Liver (tissue), 9 donors: Measurements from ENCODE around the gene FUT9. TPM values are rescaled to one million over a fixed set of nuclear protein-coding genes. Genes with fewer than 3 reads are reported as not detected.

ENCODE experiments used
- DNase-seq: peaks from one replicate; pipeline ENCODE4 v3.0.0-alpha.2; 2017; ENCODE audit warnings: low spot score
- H3K27ac ChIP-seq, 2 donors: one replicate each; pipeline ENCODE4 v1.7.0; 2013; ENCODE audit warnings: inconsistent platforms in 2 of 2, low read length in 2 of 2, control low read depth in 1 of 2, low read depth in 1 of 2, mild to moderate bottlenecking in 1 of 2
- H3K27me3 ChIP-seq, 4 donors: one replicate each; pipeline versions ENCODE4 v1.6.1 to v1.7.0; 2013; ENCODE audit warnings: low read length in 3 of 4, inconsistent platforms in 1 of 4, mild to moderate bottlenecking in 1 of 4, moderate library complexity in 1 of 4; ENCODE audit not compliant: control insufficient read depth in 4 of 4, insufficient read depth in 4 of 4
- H3K36me3 ChIP-seq, 4 donors: one replicate each; pipeline versions ENCODE4 v1.6.1 to v1.7.0; 2013; ENCODE audit warnings: low read length in 3 of 4, mild to moderate bottlenecking in 3 of 4, low read depth in 1 of 4, moderate library complexity in 1 of 4; ENCODE audit not compliant: control insufficient read depth in 4 of 4, insufficient read depth in 3 of 4
- H3K4me1 ChIP-seq, 4 donors: one replicate each; pipeline versions ENCODE4 v1.6.1 to v1.7.0; 2013; ENCODE audit warnings: low read length in 3 of 4, mild to moderate bottlenecking in 3 of 4, moderate library complexity in 1 of 4; ENCODE audit not compliant: control insufficient read depth in 4 of 4, insufficient read depth in 4 of 4
- H3K4me3 ChIP-seq, 3 donors: one replicate each; pipeline versions ENCODE4 v1.6.1 to v1.7.0; 2013; ENCODE audit warnings: low read length in 3 of 3, control low read depth in 1 of 3, low read depth in 1 of 3, mild to moderate bottlenecking in 1 of 3
- H3K9ac ChIP-seq, 2 donors: one replicate each; pipeline ENCODE4 v1.7.0; 2013; ENCODE audit warnings: low read length in 2 of 2, mild to moderate bottlenecking in 2 of 2, moderate library complexity in 2 of 2, control low read depth in 1 of 2, low read depth in 1 of 2
- H3K9me3 ChIP-seq, 4 donors: one replicate each; pipeline versions ENCODE4 v1.6.1 to v1.7.0; 2013; ENCODE audit warnings: low read length in 3 of 4; ENCODE audit not compliant: control insufficient read depth in 4 of 4
- EGR1 ChIP-seq, 2 donors: IDR thresholded peaks; 2 replicates each; pipeline ENCODE4 v1.6.1; 2016 to 2018; ENCODE audit warnings: antibody characterized with exemption in 2 of 2, low read depth in 2 of 2
- FOXA1 ChIP-seq: IDR thresholded peaks from 2 replicates; pipeline ENCODE4 v1.6.1; 2016; ENCODE audit warnings: antibody characterized with exemption
- FOXA2 ChIP-seq: IDR thresholded peaks from 2 replicates; pipeline ENCODE4 v1.6.1; 2016; ENCODE audit warnings: antibody characterized with exemption
- GABPA ChIP-seq, 2 donors: IDR thresholded peaks in 1 of 2; conservative IDR thresholded peaks in 1 of 2; 2 replicates each; pipeline ENCODE4 v1.6.1; 2016; ENCODE audit warnings: antibody characterized with exemption in 2 of 2, mild to moderate bottlenecking in 1 of 2, moderate library complexity in 1 of 2
- HNF4A ChIP-seq, 2 donors: conservative IDR thresholded peaks; 2 replicates each; pipeline ENCODE4 v1.6.1; 2016; ENCODE audit warnings: antibody characterized with exemption in 2 of 2, mild to moderate bottlenecking in 2 of 2
- HNF4G ChIP-seq: IDR thresholded peaks from 2 replicates; pipeline ENCODE4 v1.6.1; 2016; ENCODE audit warnings: antibody characterized with exemption
- JUND ChIP-seq, 2 donors: IDR thresholded peaks; 2 replicates each; pipeline ENCODE4 v1.6.1; 2016; ENCODE audit warnings: antibody characterized with exemption in 2 of 2
- NR2F2 ChIP-seq: IDR thresholded peaks from 2 replicates; pipeline ENCODE4 v1.6.1; 2016; ENCODE audit warnings: antibody characterized with exemption
- RAD21 ChIP-seq, 2 donors: IDR thresholded peaks; 2 replicates each; pipeline ENCODE4 v1.6.1; 2016; ENCODE audit warnings: antibody characterized with exemption in 2 of 2, mild to moderate bottlenecking in 2 of 2
- REST ChIP-seq: IDR thresholded peaks from 2 replicates; pipeline ENCODE4 v1.6.1; 2016; ENCODE audit warnings: antibody characterized with exemption, mild to moderate bottlenecking
- RXRA ChIP-seq, 2 donors: IDR thresholded peaks; 2 replicates each; pipeline ENCODE4 v1.6.1; 2017 to 2018; ENCODE audit warnings: antibody characterized with exemption in 2 of 2, mild to moderate bottlenecking in 1 of 2
- SP1 ChIP-seq: IDR thresholded peaks from 2 replicates; pipeline ENCODE4 v1.6.1; 2018; ENCODE audit warnings: antibody characterized with exemption, mild to moderate bottlenecking
- TAF1 ChIP-seq: conservative IDR thresholded peaks from 2 replicates; pipeline ENCODE4 v1.6.1; 2016; ENCODE audit warnings: antibody characterized with exemption, mild to moderate bottlenecking
- YY1 ChIP-seq: IDR thresholded peaks from 2 replicates; pipeline ENCODE4 v1.6.1; 2016; ENCODE audit warnings: antibody characterized with exemption, mild to moderate bottlenecking
- WGBS: extraction: QIAGEN DNeasy Blood & Tissue Kit; methylation state at CpG from one replicate; pipeline ENCODE4 v1.1.7; 2013; 5-methylcytosine and 5-hydroxymethylcytosine counted together
- polyA plus RNA-seq, 2 donors: library from polyadenylated mRNA; stranded (reverse) in 1 of 2; unstranded in 1 of 2; fragments of 200-250 nt in 1 of 2; fragments of >200 nt in 1 of 2; fragmentation: Nextera tagmentation in 1 of 2; extraction: Ambion mirVana in 1 of 2; gene quantifications; one replicate each; pipeline versions ENCODE4 v1.2.1 to v1.2.3, GENCODE V29; 2013 to 2015
- total RNA-seq, 2 donors: library from RNA; depleted of rRNA; stranded (reverse); fragments of >200 nt; gene quantifications; one replicate each; pipeline ENCODE4 v1.2.3, GENCODE V29; 2014
- TF ChIP-seq, protein P1 (sequence below): IDR thresholded peaks from 2 replicates; pipeline ENCODE4 v1.6.1; 2016; ENCODE audit warnings: antibody characterized with exemption
- TF ChIP-seq, protein P2 (sequence below): IDR thresholded peaks from 2 replicates; pipeline ENCODE4 v1.6.1; 2016; ENCODE audit warnings: antibody characterized with exemption
- TF ChIP-seq, protein P3 (sequence below): fragments of 150-350 bp; IDR thresholded peaks from 2 replicates; pipeline ENCODE4 v1.5.1; 2017; ENCODE audit warnings: improper control_type of control experiment, low read depth, low read length; ENCODE audit not compliant: missing input control
- donor health status: healthy.
- donor health status: healthy.
- donor health status: healthy.
- donor health status: healthy.
- donor health status: healthy.

Gene FUT9
- total and polyA plus RNA-seq, 4 donors: not detected

GRCh38 chr6:96162711-96163120 lies 146.9 kb downstream of the FUT9 start:
- no peaks in the 10 kb centered on the region for H3K4me1 ChIP-seq
- DNase-seq: no peak
- H3K9me3 ChIP-seq: no peaks in the 10 kb centered on the region
- H3K9ac ChIP-seq: no peak overlapping the region
- TF ChIP-seq FOXA1: no peak
- TF ChIP-seq RAD21 (IDR thresholded peaks at IDR 0.05): no peak
- no peak for TF ChIP-seq TAF1
- no peak for TF ChIP-seq YY1
- TF ChIP-seq, protein P1, sequence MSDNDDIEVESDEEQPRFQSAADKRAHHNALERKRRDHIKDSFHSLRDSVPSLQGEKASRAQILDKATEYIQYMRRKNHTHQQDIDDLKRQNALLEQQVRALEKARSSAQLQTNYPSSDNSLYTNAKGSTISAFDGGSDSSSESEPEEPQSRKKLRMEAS: no peak
- no peak for TF ChIP-seq GABPA (IDR thresholded peaks at IDR 0.05 in 1 of 2, conservative IDR thresholded peaks at IDR 0.05 in 1 of 2)
- TF ChIP-seq, protein P2, sequence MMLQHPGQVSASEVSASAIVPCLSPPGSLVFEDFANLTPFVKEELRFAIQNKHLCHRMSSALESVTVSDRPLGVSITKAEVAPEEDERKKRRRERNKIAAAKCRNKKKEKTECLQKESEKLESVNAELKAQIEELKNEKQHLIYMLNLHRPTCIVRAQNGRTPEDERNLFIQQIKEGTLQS: no peak
- TF ChIP-seq JUND (IDR thresholded peaks at IDR 0.05): no peak
- TF ChIP-seq HNF4G: no peak
- no peak for TF ChIP-seq SP1
- TF ChIP-seq EGR1 (IDR thresholded peaks at IDR 0.05; ENCODE audit: low read depth in 2 of 2): no peak
- no peak for TF ChIP-seq FOXA2
- no peak for TF ChIP-seq RXRA (IDR thresholded peaks at IDR 0.05)
- TF ChIP-seq, protein P3, sequence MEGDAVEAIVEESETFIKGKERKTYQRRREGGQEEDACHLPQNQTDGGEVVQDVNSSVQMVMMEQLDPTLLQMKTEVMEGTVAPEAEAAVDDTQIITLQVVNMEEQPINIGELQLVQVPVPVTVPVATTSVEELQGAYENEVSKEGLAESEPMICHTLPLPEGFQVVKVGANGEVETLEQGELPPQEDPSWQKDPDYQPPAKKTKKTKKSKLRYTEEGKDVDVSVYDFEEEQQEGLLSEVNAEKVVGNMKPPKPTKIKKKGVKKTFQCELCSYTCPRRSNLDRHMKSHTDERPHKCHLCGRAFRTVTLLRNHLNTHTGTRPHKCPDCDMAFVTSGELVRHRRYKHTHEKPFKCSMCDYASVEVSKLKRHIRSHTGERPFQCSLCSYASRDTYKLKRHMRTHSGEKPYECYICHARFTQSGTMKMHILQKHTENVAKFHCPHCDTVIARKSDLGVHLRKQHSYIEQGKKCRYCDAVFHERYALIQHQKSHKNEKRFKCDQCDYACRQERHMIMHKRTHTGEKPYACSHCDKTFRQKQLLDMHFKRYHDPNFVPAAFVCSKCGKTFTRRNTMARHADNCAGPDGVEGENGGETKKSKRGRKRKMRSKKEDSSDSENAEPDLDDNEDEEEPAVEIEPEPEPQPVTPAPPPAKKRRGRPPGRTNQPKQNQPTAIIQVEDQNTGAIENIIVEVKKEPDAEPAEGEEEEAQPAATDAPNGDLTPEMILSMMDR: no peak
- TF ChIP-seq HNF4A (conservative IDR thresholded peaks at IDR 0.05): no peak
- no peak for TF ChIP-seq NR2F2
- no peak for TF ChIP-seq REST
- WGBS: 32% methylated on average over 2 of the region's 2 CpGs
- H3K36me3 ChIP-seq: no peaks in the 10 kb centered on the region
- H3K27me3 ChIP-seq: no peaks in the 10 kb centered on the region
- no peak overlapping the region for H3K27ac ChIP-seq
- no peak overlapping the region for H3K4me3 ChIP-seq

GRCh38 chr6:96164802-96165201 lies 149.0 kb downstream of the FUT9 start:
- Histone ChIP-seq H3K4me1 (no peaks in the 10 kb centered on the region), H3K9me3 (no peaks in the 10 kb centered on the region), H3K4me3 (no peak overlapping the region), H3K36me3 (no peaks in the 10 kb centered on the region), H3K27ac (no peak overlapping the region), H3K27me3 (no peaks in the 10 kb centered on the region), H3K9ac (no peak overlapping the region)
- TF ChIP-seq SP1: no peak
- TF ChIP-seq EGR1 (IDR thresholded peaks at IDR 0.05; ENCODE audit: low read depth in 2 of 2): no peak
- TF ChIP-seq FOXA2: no peak
- TF ChIP-seq FOXA1: no peak
- TF ChIP-seq, protein P1: no peak
- no peak for TF ChIP-seq TAF1
- no peak for TF ChIP-seq GABPA (IDR thresholded peaks at IDR 0.05 in 1 of 2, conservative IDR thresholded peaks at IDR 0.05 in 1 of 2)
- TF ChIP-seq RXRA (IDR thresholded peaks at IDR 0.05): no peak
- DNase-seq: no peak
